GM21737 (cell line): ENCODE measurements around the gene SRBD1.

Experiments used
- ATAC-seq: cut with Tn5 transposase; IDR thresholded peaks from one replicate; pipeline ENCODE4 v1.9.1; 2021; ENCODE audit warnings: mild to moderate bottlenecking, moderate library complexity; ENCODE audit not compliant: unreplicated experiment

SRBD1 gene

GRCh38 chr2:45388541-45389100 is 222.4 kb downstream of the SRBD1 start:
- no peak for ATAC-seq

GRCh38 chr2:45382744-45383143 is 228.3 kb downstream of the SRBD1 start:
- ATAC-seq, result no peak

- ATAC-seq, result no peak
Observed at GRCh38 chr2:45380131-45380836, 230.8 kb downstream of the SRBD1 start.

GRCh38 chr2:45379399-45380087 is 231.5 kb downstream of the SRBD1 start:
- ATAC-seq, result no peak

DNA sequence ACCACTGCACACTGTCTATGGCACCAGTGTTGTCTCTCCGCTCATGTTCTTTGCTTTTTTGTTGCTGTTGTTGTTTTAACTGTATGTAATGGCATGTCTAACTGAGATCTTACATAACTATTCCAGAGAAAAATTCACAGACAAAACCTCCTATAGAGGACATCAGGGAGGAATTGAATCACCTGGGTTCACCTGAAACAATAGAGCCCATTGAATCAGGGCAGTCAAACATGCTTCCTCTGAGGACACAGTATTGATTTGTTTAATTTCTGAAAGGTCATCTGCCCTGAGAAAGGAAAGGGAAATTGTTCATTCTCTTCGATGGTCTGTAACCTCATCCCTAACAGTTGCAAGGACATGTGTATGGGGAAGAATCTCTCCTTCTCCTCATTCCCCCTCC is 237.5 kb downstream of the SRBD1 start:
- no peak for ATAC-seq

DNA sequence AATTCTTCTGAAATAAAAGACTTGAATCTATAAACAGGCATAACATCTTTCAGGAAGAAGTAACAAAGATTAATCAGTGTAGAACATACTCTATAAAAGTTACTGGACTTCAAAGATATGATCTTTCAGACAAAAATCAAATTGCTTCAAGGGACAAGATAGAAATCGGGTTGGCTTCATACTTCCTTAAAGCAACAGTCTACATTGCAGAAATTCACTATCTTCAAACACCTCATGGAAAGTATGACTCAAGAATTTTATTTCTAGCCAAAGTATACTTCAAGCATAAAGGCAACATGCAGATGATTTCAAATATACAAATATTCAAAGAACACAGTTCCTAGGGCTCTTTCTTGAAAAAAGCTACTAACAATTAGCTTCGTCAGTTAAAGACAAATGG is 240.7 kb downstream of the SRBD1 start:
- no peak for ATAC-seq

DNA sequence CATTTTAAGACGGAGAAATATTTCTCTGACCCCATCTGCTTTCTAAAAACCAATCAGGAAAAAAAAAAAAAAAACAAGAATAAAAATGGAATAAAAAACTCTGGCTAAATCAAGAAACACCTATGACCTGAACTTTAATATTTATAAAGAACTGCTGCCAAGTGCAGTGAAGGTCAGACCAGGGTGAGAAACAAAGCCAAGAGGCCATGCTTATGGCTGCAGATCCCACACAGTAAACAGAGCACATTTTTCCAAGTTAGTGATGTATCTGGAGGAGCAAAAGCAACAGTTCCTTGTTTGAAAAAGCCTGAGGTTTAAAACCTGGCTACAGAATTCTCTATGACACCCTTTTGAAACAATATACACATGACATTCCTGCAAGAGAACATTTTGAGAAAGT is 242.3 kb downstream of the SRBD1 start:
- ATAC-seq, result no peak

GRCh38 chr2:45361666-45362065 is 249.4 kb downstream of the SRBD1 start:
- ATAC-seq, result no peak

- no peak for ATAC-seq
Observed at GRCh38 chr2:45354776-45355175, 256.3 kb downstream of the SRBD1 start.

DNA sequence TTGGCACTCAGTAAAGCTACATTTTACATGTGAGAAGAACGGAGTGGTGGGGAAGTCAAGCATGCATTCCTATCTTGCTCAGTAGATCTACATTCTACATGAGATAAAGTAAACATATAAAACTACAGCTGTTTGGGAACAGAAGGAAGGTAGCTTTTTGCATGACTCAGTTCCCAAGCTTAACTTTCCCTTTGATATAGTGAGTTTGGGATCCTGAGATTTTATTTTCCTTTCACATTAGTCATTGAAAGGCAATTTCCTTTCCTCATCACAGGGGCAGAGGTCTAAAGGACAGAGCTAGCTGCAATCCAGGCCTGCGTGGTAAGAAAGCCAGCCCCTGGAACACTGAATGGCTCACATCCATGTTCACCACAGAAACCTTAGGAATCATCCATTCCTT is 257.2 kb downstream of the SRBD1 start:
- no peak for ATAC-seq

DNA sequence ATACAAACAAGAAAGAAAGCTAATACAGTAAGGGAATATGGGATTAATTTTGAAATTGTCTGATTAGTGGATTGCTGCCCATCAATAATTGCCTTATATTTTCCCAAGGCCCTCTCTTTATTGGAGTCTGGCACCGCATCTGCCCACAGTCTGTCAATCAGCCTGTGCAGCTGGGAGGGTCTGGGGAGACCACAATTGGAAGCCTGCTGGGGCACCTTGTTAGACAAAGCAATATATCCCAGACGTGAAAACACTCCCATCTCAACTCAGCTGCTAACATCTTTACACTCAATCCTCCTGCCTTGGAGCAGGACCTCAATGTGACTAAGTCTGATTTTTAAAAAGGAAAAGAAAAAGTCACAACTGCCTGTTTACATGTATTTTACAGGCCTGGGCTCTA is 258.6 kb downstream of the SRBD1 start:
- no peak for ATAC-seq

- no peak for ATAC-seq
Observed at GRCh38 chr2:45345331-45346234, 265.5 kb downstream of the SRBD1 start.

GRCh38 chr2:45344502-45344901 is 266.6 kb downstream of the SRBD1 start:
- ATAC-seq, result no peak

GRCh38 chr2:45344071-45344470 is 267.0 kb downstream of the SRBD1 start:
- ATAC-seq, result no peak

- ATAC-seq, result no peak
Observed at GRCh38 chr2:45343251-45344017, 267.6 kb downstream of the SRBD1 start.

GRCh38 chr2:45340318-45340717 is 270.7 kb downstream of the SRBD1 start:
- ATAC-seq, result no peak

DNA sequence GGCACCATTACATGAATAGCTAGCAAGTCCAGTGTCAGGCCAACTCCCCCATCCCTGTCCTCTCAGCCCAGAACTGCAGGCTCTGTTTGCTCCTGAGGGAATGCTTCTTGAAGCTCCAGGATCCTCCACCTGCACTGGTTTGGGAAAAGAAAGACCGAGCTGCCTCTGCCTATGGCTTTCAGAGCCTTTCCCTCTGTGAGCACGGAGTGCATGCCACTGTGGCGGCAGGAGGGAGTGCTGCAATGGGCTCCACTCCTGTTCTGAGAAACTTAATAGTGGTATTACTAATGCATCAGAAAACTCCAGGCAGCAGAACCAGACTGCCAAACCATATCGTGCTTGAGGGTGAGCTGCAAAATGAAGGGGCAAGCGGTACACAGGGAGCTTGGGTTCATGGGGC is 271.8 kb downstream of the SRBD1 start:
- no peak for ATAC-seq
